H9 (cell line): ENCODE results near the gene GCLC. TPM values are rescaled to one million over a fixed set of nuclear protein-coding genes. Genes with fewer than 3 reads are reported as not detected.
A peak's percentile ranks its signal among the peaks of the same experiment; 100 is the strongest.

ENCODE experiments used
- DNase-seq: peaks from one replicate; pipeline ENCODE4 v3.0.0-alpha.2; 2017
- H2AFZ ChIP-seq: one replicate; pipeline ENCODE4 v1.6.1; 2013; ENCODE audit warnings: mild to moderate bottlenecking, low read length, control low read depth, moderate library complexity
- H2AK5ac ChIP-seq: 2 replicates; pipeline ENCODE4 v1.6.1; 2013; ENCODE audit warnings: low read length, control low read depth, mixed read lengths; ENCODE audit not compliant: insufficient read length
- H2BK120ac ChIP-seq: one replicate; pipeline ENCODE4 v1.6.1; 2013; ENCODE audit warnings: low read depth, mild to moderate bottlenecking, low read length, control low read depth, inconsistent platforms; ENCODE audit not compliant: poor library complexity, severe bottlenecking
- H2BK12ac ChIP-seq: 2 replicates; pipeline ENCODE4 v1.6.1; 2013; ENCODE audit warnings: low read length, control low read depth, mixed read lengths, low read depth; ENCODE audit not compliant: insufficient read length
- H2BK15ac ChIP-seq: 2 replicates; pipeline ENCODE4 v1.6.1; 2013; ENCODE audit warnings: low read depth, low read length, control low read depth
- H2BK20ac ChIP-seq: one replicate; pipeline ENCODE4 v1.6.1; 2013; ENCODE audit warnings: low read depth, mild to moderate bottlenecking, low read length, control low read depth, inconsistent platforms; ENCODE audit not compliant: poor library complexity, severe bottlenecking
- H2BK5ac ChIP-seq: 2 replicates; pipeline ENCODE4 v1.6.1; 2013; ENCODE audit warnings: low read length, control low read depth, mixed read lengths; ENCODE audit not compliant: insufficient read length
- H3K14ac ChIP-seq: 2 replicates; pipeline ENCODE4 v1.6.1; 2013; ENCODE audit warnings: low read length, control low read depth; ENCODE audit not compliant: insufficient read depth
- H3K18ac ChIP-seq: 2 replicates; pipeline ENCODE4 v1.6.1; 2013; ENCODE audit warnings: low read depth, mild to moderate bottlenecking, mixed read lengths, low read length, control low read depth; ENCODE audit not compliant: insufficient read length
- H3K23ac ChIP-seq: 2 replicates; pipeline ENCODE4 v1.6.1; 2013; ENCODE audit warnings: low read length, control low read depth, mixed read lengths, low read depth; ENCODE audit not compliant: insufficient read length
- H3K23me2 ChIP-seq: 2 replicates; pipeline ENCODE4 v1.6.1; 2013; ENCODE audit warnings: low read depth, mild to moderate bottlenecking, mixed read lengths, low read length, control low read depth; ENCODE audit not compliant: insufficient read length, poor library complexity, severe bottlenecking
- H3K27ac ChIP-seq: 2 replicates; pipeline ENCODE4 v1.5.1; 2013; ENCODE audit warnings: low read length, control low read depth, mixed read lengths, low read depth; ENCODE audit not compliant: insufficient read length
- H3K27me3 ChIP-seq: 2 replicates; pipeline ENCODE4 v1.6.1; 2013; ENCODE audit warnings: low read length, control low read depth, inconsistent platforms; ENCODE audit not compliant: insufficient read depth
- H3K4ac ChIP-seq: 2 replicates; pipeline ENCODE4 v1.6.1; 2013; ENCODE audit warnings: low read depth, mild to moderate bottlenecking, control low read depth, inconsistent platforms, low read length, moderate library complexity
- H3K4me1 ChIP-seq: 2 replicates; pipeline ENCODE4 v1.6.1; 2013; ENCODE audit warnings: low read length, control low read depth, inconsistent platforms; ENCODE audit not compliant: insufficient read depth
- H3K4me2 ChIP-seq: 2 replicates; pipeline ENCODE4 v1.6.1; 2013; ENCODE audit warnings: low read length, control low read depth, mixed read lengths; ENCODE audit not compliant: insufficient read length, insufficient read depth
- H3K56ac ChIP-seq: 2 replicates; pipeline ENCODE4 v1.6.1; 2013; ENCODE audit warnings: low read depth, mild to moderate bottlenecking, mixed read lengths, low read length, control low read depth; ENCODE audit not compliant: insufficient read length
- H3K79me1 ChIP-seq: 2 replicates; pipeline ENCODE4 v1.6.1; 2013; ENCODE audit warnings: low read depth, mild to moderate bottlenecking, moderate library complexity, low read length, control low read depth, inconsistent platforms; ENCODE audit not compliant: insufficient read depth, poor library complexity, severe bottlenecking
- H3K79me2 ChIP-seq: 2 replicates; pipeline ENCODE4 v1.6.1; 2013; ENCODE audit warnings: low read length, control low read depth, inconsistent platforms; ENCODE audit not compliant: insufficient read depth
- H3K9ac ChIP-seq: 2 replicates; pipeline ENCODE4 v1.6.1; 2013; ENCODE audit warnings: low read length, control low read depth, mixed read lengths; ENCODE audit not compliant: insufficient read length; ENCODE audit errors: extremely low read depth
- H3K9me3 ChIP-seq: one replicate; pipeline ENCODE4 v1.6.1; 2013; ENCODE audit warnings: low read depth, low read length, inconsistent platforms; ENCODE audit not compliant: control insufficient read depth
- H3T11ph ChIP-seq: one replicate; pipeline ENCODE4 v1.6.1; 2013; ENCODE audit warnings: mild to moderate bottlenecking, low read length, control low read depth, inconsistent platforms
- H4K20me1 ChIP-seq: one replicate; pipeline ENCODE4 v1.6.1; 2013; ENCODE audit not compliant: control insufficient read depth, insufficient read length, insufficient read depth
- H4K5ac ChIP-seq: 2 replicates; pipeline ENCODE4 v1.6.1; 2013; ENCODE audit warnings: low read depth, mild to moderate bottlenecking, mixed read lengths, low read length, control low read depth; ENCODE audit not compliant: insufficient read length
- H4K8ac ChIP-seq: replicated peaks from 2 replicates; pipeline ENCODE4 v1.6.1; 2013; ENCODE audit warnings: low read length, control low read depth, mixed read lengths, low read depth; ENCODE audit not compliant: insufficient read length
- H4K91ac ChIP-seq: 2 replicates; pipeline ENCODE4 v1.6.1; 2013; ENCODE audit warnings: low read depth, mild to moderate bottlenecking, moderate library complexity, mixed read lengths, low read length, control low read depth; ENCODE audit not compliant: insufficient read length
- H3K27ac Mint-ChIP-seq, 3 experiments: 2 replicates in 2 of 3; 3 replicates in 1 of 3; pipeline ENCODE4 v1.8.0; 2020 to 2021; ENCODE audit warnings: mixed read lengths in 3 of 3, mild to moderate bottlenecking in 1 of 3, moderate library complexity in 1 of 3
- H3K27me3 Mint-ChIP-seq: 2 replicates; pipeline ENCODE4 v1.8.0; 2021; ENCODE audit warnings: low read depth, mild to moderate bottlenecking, moderate library complexity, mixed read lengths
- H3K36me3 Mint-ChIP-seq, 3 experiments: 2 replicates in 2 of 3; 3 replicates in 1 of 3; pipeline ENCODE4 v1.8.0; 2020 to 2021; ENCODE audit warnings: low read depth in 3 of 3, mixed read lengths in 3 of 3; ENCODE audit not compliant: insufficient read depth in 1 of 3
- H3K4me1 Mint-ChIP-seq, 2 experiments: 2 replicates each; pipeline ENCODE4 v1.8.0; 2020; ENCODE audit warnings: mixed read lengths in 2 of 2
- H3K4me3 Mint-ChIP-seq, 2 experiments: 2 replicates in 1 of 2; 3 replicates in 1 of 2; pipeline ENCODE4 v1.8.0; 2020 to 2021; ENCODE audit warnings: mild to moderate bottlenecking in 2 of 2, mixed read lengths in 2 of 2, moderate library complexity in 1 of 2
- H3K9me3 Mint-ChIP-seq, 2 experiments: 2 replicates in 1 of 2; 3 replicates in 1 of 2; pipeline ENCODE4 v1.8.0; 2020; ENCODE audit warnings: mild to moderate bottlenecking in 2 of 2, mixed read lengths in 2 of 2, moderate library complexity in 1 of 2
- WGBS: extraction: QIAGEN DNeasy Blood & Tissue Kit; methylation state at CpG from one replicate; pipeline ENCODE4 v1.1.7; 2013; ENCODE audit warnings: missing lambda C conversion rate, low lambda C conversion rate, mixed read lengths; ENCODE audit not compliant: insufficient read length; ENCODE audit errors: extremely low coverage; 5-methylcytosine and 5-hydroxymethylcytosine counted together
- total RNA-seq: library from RNA; stranded (reverse); gene quantifications from 2 replicates; pipeline ENCODE4 v1.2.1, GENCODE V29; 2021
- TF ChIP-seq, protein P1 (sequence below): fragments of 200-600 bp; sonication (generic); conservative IDR thresholded peaks from 3 replicates; pipeline ENCODE4 v1.8.0; 2021; ENCODE audit warnings: antibody characterized with exemption, mild to moderate bottlenecking

Gene GCLC
- total RNA-seq, 1 experiment from 2014 or later: 55.5 TPM

DNA sequence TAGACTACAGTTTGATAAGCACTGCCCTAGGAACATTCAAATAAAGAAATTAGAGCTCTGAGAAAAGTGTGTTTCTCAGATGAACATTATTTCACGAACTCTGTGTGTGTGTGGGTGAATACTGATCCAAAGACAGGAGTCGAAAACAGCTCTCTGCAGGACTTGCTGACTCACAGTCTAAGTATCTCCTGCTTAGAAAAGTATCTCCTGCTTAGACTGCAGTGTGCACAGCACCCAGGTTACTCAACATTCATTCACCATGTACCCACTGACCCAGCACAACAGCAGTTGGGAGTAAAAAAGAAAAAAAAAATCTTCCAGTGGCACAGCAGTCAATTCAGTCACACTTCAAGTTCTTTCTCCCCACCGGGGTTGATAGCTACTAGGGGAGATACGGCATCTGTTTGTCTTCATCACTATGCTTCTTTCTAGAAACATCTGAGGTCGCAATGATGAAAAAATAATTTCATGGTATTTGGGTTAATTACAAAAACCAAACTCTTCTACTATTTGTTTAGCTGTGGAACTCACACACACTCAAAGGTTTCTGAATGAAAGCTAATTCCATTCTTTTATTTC lies 48.0 kb downstream of the GCLC start:
- Mint-ChIP-seq H3K27ac (peak overlapping the region in 2 of 3 experiments; percentile 8 to 86; a peak in 2 of 7 replicates), H3K4me3 (no peak overlapping the region)

More for the DNA sequence above, 48.0 kb downstream of the GCLC start:
- Histone ChIP-seq H3K56ac (no peak overlapping the region), H3K4me1 (0 out of 2 replicates have a peak, but pooled peaks cover 2% of the 10 kb centered on the region), H2AFZ (no peak overlapping the region), H2AK5ac (no peak overlapping the region), H3K23ac (no peak overlapping the region), H3K14ac (no peak overlapping the region), H4K8ac (no peak overlapping the region), H3K18ac (no peak overlapping the region), H3K9me3 (no peaks in the 10 kb centered on the region), H2BK12ac (no peak overlapping the region), H3K23me2 (no peaks in the 10 kb centered on the region), H4K91ac (no peak overlapping the region), H3K27me3 (no peaks in the 10 kb centered on the region), H4K5ac (no peak overlapping the region), H4K20me1 (peaks cover 2% of the 10 kb centered on the region), H3K4me2 (no peak overlapping the region), H3K4ac (no peak overlapping the region), H3K9ac (no peak overlapping the region), H2BK120ac (no peak overlapping the region), H3K79me1 (no peaks in the 10 kb centered on the region), H3T11ph (no peak overlapping the region), H3K79me2 (no peaks in the 10 kb centered on the region), H2BK20ac (no peak overlapping the region), H3K27ac (no peak overlapping the region), H2BK5ac (no peak overlapping the region), H2BK15ac (no peak overlapping the region)
- Mint-ChIP-seq H3K27me3 (no peaks in the 10 kb centered on the region; the same call in 1 of the 2 replicates), H3K4me1 (peaks cover 4 to 12% of the 10 kb centered on the region in 2 experiments; a peak in 3 of 4 replicates), H3K9me3 (no peaks in the 10 kb centered on the region), H3K36me3 (peaks cover 3 to 36% (median 15%) of the 10 kb centered on the region in 3 experiments; a peak in 5 of 7 replicates)
- TF ChIP-seq, protein P1, sequence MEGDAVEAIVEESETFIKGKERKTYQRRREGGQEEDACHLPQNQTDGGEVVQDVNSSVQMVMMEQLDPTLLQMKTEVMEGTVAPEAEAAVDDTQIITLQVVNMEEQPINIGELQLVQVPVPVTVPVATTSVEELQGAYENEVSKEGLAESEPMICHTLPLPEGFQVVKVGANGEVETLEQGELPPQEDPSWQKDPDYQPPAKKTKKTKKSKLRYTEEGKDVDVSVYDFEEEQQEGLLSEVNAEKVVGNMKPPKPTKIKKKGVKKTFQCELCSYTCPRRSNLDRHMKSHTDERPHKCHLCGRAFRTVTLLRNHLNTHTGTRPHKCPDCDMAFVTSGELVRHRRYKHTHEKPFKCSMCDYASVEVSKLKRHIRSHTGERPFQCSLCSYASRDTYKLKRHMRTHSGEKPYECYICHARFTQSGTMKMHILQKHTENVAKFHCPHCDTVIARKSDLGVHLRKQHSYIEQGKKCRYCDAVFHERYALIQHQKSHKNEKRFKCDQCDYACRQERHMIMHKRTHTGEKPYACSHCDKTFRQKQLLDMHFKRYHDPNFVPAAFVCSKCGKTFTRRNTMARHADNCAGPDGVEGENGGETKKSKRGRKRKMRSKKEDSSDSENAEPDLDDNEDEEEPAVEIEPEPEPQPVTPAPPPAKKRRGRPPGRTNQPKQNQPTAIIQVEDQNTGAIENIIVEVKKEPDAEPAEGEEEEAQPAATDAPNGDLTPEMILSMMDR: no peak
- no peak for DNase-seq
- WGBS: no CpG with 5 or more reads among the region's 5 CpGs
